SH-SY5Y (cell line): ENCODE data around the gene EGFLAM.

ENCODE experiments used
- GATA2 ChIP-seq: IDR thresholded peaks from 2 replicates; pipeline ENCODE4 v1.6.1; 2011; ENCODE audit warnings: mild to moderate bottlenecking, low read depth, low read length
- GATA3 ChIP-seq: IDR thresholded peaks from 2 replicates; pipeline ENCODE4 v1.6.1; 2011; ENCODE audit warnings: low read depth, mild to moderate bottlenecking, low read length, moderate library complexity

EGFLAM gene

DNA sequence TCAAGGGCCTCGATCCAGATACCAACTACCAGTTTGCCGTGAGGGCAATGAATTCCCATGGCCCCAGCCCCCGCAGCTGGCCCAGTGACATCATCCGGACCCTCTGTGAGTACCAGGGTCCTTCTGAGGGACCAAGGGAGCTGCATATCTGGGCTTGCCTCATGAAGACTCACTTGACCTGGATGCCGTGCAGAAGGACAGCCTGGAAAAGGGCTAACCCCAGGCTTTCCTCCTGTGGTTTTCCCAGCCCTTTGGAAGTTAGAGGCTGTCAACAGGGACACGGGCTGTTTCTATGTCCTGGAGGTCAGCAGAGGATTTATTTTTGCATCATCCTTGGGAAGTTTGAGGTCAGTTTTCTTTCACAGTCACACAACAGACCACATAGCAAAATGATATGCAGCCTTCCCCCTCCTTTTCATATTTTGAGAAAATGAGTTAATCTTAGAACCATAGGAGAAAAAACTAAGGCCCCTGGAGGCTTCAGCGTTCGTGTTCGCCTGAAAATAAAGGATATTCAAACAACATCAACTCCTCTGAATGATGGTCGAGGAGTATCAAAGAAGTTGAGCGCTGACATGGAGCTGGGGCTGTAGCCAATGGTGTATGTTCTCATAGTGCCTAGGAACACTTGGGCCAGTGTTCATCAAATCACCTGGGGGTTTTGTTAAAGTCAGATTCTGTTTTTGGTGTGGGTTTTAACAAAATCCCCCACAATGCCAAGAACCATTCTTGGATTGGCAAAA, 112.2 kb downstream of the EGFLAM start:
- TF ChIP-seq GATA2 (no peak), GATA3 (no peak)

DNA sequence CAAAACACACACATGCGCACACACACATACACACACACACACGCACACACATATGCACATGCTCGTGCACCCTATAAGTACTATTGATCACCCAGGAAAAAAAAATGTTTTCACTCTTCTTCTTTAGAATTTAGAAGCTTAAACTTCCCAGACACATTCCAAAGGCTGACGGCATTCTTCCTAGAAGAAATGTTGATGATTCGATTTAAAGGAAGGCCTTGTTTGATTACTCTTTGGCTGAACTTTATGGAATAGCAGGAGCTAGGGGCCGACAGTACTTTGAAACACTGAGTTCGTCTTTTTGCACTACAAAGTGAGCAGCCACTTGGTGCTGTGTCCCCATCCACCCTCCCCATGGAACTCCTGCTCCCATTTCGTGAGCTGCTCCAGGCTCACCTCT, 113.2 kb downstream of the EGFLAM start:
- no peak for TF ChIP-seq GATA3
- no peak for TF ChIP-seq GATA2

DNA sequence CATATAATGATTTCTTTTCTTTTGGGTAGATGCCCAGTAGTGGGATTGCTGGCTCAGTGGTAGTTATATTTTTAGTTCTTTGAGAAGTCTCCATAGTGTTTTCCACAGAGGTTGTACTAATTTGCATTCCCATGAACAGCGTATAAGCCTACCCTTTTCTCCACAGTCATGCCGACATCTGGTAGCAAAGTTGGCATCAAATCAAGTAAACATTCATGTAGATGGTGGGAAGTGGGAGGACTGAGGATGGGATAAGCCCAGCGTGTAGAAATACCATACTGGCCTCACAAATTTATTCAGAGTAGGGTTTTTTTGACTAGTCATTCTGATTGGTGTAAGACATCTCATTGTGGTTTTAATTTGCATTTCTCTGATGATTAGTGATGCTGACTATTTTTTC, 115.4 kb downstream of the EGFLAM start:
- no peak for TF ChIP-seq GATA3
- TF ChIP-seq GATA2: no peak

DNA sequence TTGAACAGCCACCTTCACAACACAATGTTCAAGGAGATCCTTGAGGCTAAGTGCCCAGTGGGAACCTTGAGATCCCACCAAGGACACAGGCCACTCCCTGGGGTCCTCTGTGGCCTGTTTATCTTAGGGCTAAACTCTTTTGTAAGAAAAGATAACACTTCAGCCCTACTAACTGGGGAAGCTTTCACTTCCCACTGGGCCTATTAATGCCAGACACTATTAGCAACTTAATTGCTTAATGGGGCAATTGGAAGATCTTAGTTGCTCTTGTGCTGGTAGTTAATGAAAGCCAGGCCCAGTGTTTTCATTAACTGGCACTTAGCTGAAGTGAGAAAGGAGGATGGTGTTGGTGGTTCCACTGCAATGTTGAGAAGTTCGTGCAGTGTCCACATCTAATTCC, 117.1 kb downstream of the EGFLAM start:
- TF ChIP-seq GATA2 (no peak), GATA3 (no peak)

DNA sequence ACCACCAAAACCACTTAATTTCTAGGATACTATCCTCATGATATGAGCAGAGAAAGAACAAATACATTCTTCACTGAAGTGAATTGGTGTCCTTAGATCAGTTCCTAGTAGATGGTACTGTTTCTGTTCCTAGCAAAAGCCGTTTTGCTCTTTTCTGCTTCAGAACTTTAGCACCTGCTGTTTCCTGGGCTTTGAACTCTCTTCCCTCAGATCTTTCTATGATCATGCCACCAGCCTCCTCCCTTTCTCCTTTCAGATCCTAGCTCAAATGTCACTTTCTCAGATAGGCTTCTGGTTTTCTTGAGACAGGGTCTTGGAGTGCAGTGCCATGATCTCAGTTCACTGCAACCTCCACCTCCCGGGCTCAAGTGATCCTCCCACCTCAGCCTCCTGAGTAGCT, 118.0 kb downstream of the EGFLAM start:
- TF ChIP-seq GATA2 (no peak), GATA3 (no peak)

DNA sequence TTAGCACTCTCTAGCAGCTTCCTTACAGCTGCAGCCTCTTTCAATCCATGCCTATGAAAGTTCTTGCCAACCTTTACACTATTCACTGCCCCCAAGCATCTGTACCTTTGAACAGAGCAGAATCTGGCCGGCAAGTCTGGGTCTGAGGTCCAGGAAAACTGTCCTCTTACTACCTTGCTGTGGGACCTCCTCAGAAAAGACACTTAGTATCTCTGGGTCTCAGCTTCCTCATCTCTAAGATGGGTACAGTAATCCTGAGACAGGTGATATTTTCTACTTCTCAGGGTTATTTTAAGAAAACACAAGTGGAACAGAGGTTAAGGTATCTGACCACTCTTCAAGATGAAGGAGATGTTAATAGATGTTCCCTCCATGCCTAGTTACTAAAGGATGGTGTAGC, 120.2 kb downstream of the EGFLAM start:
- TF ChIP-seq GATA2 (no peak), GATA3 (no peak)

DNA sequence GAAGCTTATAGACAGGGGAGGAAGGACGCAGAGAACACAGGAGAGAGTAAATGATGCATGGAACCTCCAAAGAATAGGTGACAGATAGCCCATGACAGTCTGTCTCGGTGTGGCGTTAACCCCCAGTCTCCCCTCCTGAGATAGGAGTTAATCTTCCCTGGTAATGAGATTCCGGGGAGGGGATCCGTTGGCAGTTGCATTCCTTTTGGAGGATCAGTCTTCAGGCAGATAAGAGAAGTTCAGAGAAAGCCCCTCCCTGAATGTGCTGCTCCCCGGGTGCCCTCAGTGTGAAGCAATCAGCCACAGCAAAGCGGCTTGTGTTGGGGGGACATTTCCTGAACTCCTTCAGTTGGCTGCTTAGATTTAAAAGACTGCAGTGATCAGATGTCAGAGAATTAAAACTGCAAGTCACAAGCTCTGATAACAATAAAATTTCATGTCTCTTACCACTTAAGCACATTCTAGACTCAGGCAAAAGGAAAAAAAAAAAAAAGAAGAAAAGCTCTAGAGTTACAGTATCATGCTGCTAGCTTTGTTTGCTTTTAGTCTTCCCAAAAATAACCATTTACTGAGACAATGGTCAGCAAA, 121.1 kb downstream of the EGFLAM start:
- TF ChIP-seq GATA3 (no peak), GATA2 (no peak)

DNA sequence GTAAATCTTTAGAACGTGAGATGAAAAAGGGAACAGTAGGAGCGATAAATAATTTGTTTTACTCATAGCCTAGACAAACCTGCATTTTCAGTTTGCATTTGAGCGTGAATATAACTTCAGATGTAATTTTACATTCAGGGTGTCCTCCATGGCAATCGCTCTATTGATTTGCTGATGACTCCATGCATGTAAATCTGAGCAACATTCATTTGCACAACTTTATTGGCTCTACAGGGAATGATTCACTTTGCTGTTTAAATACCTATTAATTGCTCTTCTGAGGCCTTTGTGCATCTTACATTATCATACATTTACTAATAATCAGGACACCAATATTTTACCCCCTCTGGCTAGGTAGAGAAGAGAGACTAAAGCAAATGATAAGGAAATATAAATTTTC, 122.2 kb downstream of the EGFLAM start:
- no peak for TF ChIP-seq GATA3
- TF ChIP-seq GATA2: no peak

DNA sequence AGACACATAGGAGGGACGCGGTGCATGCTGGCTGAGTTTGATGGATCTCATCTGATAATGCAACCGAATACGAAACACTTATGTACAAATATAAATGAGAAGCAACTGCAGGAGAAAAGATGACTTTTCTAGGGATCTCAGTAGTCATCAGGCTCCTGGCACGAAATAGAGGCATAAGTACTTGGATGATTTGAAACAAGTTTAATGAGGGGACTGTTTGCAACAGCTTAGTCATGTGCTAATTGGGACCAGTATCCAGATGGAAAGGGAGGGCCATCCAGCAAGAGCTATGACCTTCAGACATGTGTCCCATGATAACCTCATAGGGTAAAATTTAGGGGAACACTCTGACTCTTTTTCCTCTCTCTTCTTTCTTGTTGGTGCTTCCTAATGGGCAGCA, 123.0 kb downstream of the EGFLAM start:
- TF ChIP-seq GATA2: no peak
- TF ChIP-seq GATA3: no peak

DNA sequence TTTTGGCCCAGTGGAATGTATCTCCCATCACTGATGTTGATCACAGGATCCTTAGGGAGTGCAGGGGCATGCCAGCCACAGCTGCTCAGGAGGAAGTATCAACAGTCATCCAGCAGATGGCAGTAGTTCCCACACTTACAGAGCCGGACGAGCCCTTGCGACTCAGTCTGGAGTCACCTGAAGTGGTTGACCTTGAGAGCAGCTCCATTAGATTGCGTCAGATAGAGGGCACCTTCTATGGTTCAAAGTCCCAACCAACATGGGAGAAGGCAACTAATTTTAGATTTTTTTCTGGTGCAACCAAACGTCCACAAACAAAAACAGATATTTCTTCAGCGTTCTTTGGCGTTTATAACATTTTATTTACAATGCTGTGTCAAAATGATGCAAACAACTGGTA, 124.5 kb downstream of the EGFLAM start:
- no peak for TF ChIP-seq GATA3
- TF ChIP-seq GATA2: no peak

DNA sequence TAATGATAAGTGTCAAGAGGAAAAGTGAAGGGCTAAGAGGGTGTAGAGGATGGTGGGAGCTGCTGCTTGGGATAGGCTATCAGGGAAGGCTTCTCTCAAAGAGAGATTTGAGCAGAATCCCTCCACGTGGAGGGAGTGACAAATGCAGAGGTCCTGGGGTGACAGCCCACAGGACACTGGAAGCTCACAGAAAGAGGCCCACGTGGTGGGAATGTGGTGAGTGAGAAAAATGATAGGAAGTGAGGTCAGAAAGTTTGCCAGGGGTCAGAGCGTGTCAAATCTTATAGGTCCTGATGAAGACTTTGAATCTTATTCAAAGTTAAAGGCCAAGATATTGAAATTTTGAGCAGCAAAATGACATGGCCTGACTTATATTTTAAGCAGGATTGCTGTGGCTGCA, 125.3 kb downstream of the EGFLAM start:
- TF ChIP-seq GATA2 (no peak), GATA3 (no peak)

DNA sequence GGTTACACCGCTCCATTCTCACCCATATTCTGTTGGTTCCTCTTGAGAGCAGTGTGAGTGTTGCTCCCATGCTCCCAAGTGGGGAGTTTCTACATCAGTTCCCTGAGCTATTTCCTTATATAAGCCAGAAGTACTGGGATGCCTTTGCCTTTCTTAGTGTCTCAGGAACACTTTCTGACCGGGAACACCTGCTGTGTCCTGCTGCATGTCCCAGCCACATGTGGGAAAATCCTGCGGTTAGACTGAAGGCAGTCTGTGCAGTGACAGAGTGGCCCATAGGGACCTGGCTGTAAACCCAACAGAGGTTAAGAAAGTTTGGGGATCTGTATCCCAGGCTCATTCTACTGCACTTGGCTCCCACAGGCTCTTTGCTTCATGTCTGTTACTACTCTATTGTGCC, 126.0 kb downstream of the EGFLAM start:
- TF ChIP-seq GATA3: no peak

DNA sequence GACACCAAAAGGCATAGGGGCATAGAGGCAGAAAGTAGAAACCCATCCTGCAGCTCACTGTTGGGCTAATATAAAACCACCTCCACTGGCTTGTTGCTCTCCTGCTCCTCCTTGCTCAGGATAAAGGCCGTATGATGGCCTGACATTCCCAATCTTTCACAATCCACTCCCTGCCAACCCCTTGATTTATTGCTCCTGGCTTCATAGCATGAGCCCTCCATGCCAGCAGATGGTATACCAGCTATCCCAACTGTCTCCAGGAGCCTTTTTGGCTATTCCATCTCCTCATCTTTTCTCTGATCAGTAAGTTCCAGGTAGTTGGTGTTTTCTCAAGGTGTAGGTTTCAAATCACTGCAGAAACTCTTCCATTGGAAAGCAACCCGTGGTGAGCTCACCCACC, 128.8 kb downstream of the EGFLAM start:
- TF ChIP-seq GATA3 (no peak), GATA2 (no peak)

DNA sequence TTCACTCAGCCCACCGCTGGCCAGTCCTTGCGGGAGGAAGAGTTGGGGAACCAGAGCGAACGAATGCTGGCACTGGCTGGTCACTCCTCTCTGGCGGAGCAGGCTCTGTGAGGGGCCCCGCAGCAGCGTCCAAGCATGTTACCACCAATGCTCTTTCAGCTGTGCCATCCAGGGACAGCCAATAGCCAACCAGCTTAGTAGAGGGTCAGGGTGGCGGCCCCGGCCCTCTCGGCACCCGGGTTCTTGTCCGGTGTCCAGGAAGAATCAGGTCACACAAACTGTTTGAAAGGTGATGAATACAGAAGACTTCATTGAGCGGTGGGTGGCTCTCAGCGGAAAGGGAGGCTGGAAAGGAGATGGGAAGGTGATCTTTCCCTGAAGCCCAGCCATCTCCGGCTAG, 135.3 kb downstream of the EGFLAM start:
- TF ChIP-seq GATA2: no peak

DNA sequence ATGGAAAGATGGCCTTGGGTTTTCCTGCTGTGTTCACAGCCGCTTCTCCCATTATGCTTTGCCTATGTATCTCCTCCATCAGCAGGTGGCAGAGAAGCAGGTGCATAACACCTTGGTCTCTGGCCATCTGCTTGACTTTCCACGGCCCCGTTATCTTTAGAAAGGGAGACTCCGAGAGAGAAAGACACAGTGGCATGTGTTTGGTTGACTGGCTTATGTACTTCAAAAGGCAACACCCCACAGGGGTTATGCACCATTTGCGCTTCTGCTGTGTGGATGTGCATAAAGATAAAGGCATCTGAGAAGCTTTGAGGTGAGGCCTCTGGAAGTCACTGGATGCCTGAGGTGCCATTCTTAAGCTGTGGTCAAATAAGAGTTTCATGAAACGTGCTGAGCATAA, 138.4 kb downstream of the EGFLAM start:
- TF ChIP-seq GATA2 (no peak), GATA3 (no peak)

DNA sequence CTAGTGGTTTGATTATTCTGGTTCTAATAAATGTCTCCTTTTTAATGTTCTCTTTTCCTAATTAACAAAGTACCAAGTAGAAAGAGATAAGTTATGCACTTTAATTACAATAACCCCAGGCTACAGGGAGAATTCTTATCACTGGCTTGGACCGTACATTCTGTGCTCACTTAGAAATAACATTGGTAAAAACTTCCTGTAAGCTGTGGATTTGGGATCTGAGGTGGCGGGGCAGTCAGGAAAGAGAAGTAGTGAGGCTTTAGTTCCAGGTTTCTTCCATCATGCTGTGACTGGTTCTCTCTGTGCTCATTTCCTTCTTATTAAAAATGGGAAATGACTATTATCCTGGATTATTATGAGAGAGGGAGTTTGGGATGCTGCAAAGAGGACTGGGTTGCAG, 142.0 kb downstream of the EGFLAM start:
- no peak for TF ChIP-seq GATA3
- no peak for TF ChIP-seq GATA2
